Measurements from ENCODE around the gene VAC14.
"Not testable (repeated sequence)": the region's sequence is repeated elsewhere in the genome, so short reads cannot be mapped to it uniquely, and the experiment has no call there.

The VAC14 gene

GRCh38 chr16:70800781-70801480, at the start of gene VAC14:
Gene VAC14 (minus strand): TSS chr16:70801158. CDS start chr16:70800900, 258 bp downstream.
- DNase-seq = peak; percentile 80

GRCh38 chr16:70823498-70824118, 22.6 kb upstream of the VAC14 start:
- DNase-seq = not testable (repeated sequence)

GRCh38 chr16:70822734-70823133, 21.8 kb upstream of the VAC14 start:
- not testable (repeated sequence) for DNase-seq

- DNase-seq = not testable (repeated sequence)
Observed at GRCh38 chr16:70818088-70818487, 17.1 kb upstream of the VAC14 start.

- DNase-seq = no peak
Observed at GRCh38 chr16:70809392-70810060, 8.6 kb upstream of the VAC14 start.

GRCh38 chr16:70808371-70808770, 7.4 kb upstream of the VAC14 start:
- DNase-seq = no peak

- no peak for DNase-seq
Observed at GRCh38 chr16:70805787-70806186, 4.8 kb upstream of the VAC14 start.

- no peak for DNase-seq
Observed at GRCh38 chr16:70805380-70805779, 4.4 kb upstream of the VAC14 start.

- DNase-seq = no peak
Observed at GRCh38 chr16:70804734-70805169, 3.8 kb upstream of the VAC14 start.

GRCh38 chr16:70804153-70804733, 3.3 kb upstream of the VAC14 start:
- DNase-seq = no peak

- no peak for DNase-seq
Observed at GRCh38 chr16:70803319-70803718, 2.4 kb upstream of the VAC14 start.

- no peak for DNase-seq
Observed at GRCh38 chr16:70801611-70802010, 653 bp upstream of the VAC14 start.

- no peak for DNase-seq
Observed at GRCh38 chr16:70800311-70800710, 647 bp downstream of the VAC14 start.

GRCh38 chr16:70796301-70796700, 4.7 kb downstream of the VAC14 start:
- DNase-seq = no peak

GRCh38 chr16:70795296-70795912, 5.6 kb downstream of the VAC14 start:
- DNase-seq = no peak

- no peak for DNase-seq
Observed at GRCh38 chr16:70793851-70794502, 7.0 kb downstream of the VAC14 start.

- DNase-seq = no peak
Observed at GRCh38 chr16:70790815-70791214, 10.1 kb downstream of the VAC14 start.

- DNase-seq = no peak
Observed at GRCh38 chr16:70789595-70790447, 11.1 kb downstream of the VAC14 start.

- no peak for DNase-seq
Observed at GRCh38 chr16:70788668-70789594, 12.0 kb downstream of the VAC14 start.

GRCh38 chr16:70786020-70786755, 14.8 kb downstream of the VAC14 start:
- no peak for DNase-seq

Data from NCI-H774 (cell line).